NCI-H1092 (cell line): Measurements from ENCODE around the gene SEMA3C.

ENCODE experiments used
- DNase-seq: peaks from one replicate; lab custom pipeline; 2025; lab: John Stamatoyannopoulos, UW

Gene SEMA3C

DNA sequence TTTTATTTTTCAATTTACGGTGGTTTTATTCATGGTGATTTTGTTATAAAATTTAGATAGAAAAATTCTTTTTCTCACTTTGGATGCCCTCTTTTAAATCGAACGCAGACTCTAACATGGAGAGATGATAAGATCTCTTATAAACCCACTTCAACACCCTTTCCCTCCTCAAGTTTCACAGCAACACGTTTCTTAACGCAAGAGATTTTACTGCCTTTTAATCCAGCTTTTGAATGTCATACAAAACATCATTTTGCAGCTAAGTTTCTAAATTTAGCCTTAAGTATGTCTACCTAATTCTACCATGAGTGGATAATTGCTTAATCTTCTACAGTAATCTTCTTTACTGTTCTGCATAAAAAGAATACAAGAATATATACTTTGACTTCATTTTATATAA lies 70.0 kb downstream of the SEMA3C start:
- no peak for DNase-seq

DNA sequence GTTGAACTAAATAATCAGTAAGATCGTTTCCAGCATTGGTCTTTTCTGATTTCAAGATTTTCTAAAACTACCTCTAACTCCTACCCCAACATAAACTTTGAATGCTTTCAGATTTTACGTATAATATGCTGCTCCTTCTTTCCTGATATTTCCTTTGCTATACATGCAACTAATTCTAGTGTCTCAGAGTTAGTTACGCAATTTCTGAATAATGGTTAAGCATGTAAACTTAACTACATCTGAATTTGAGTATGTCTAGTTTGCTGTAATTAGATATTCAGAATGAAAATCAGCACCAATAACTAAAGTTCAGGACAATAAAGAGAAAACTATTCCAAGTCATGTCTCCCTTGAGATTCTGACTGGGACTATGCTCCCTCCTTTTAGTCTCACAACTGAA lies 71.0 kb downstream of the SEMA3C start:
- no peak for DNase-seq

DNA sequence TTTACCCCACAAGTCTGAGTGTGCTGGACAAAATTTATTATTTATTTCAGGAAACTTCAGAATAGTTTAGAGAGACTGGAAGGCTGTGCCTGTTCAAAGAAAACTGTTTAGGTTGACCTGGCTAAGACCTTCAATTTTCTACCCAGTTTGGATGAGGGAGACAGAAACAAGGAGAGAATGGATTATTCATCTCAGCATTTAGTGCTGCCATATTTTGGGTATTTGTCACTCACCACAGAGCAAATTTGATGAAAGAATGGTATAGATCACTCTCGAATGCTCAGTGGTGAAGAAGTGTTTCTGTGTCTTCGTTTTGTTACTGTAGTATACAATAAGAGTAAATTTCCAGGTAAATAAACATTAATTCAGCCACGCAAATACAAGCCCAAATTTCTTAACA lies 71.8 kb downstream of the SEMA3C start:
- DNase-seq = no peak

DNA sequence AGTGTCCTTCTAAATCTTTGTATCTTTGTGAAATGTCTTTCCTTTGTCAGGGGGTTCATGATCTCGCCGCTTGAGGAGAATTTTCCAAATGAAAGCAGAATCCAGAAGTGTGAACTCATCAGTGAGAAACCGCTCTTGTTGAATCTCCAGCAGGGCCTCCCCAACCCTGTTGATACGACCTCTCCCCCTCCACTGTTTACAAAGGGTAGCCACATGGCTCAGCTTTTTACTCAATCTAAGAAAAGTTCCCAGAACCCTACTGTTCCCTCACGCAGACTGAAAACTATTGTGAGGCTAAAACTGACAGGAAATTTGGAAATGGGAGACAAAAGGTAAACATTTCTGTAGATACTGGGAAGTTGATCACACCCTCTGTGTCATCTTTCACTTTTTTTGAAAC lies 73.9 kb downstream of the SEMA3C start:
- no peak for DNase-seq

DNA sequence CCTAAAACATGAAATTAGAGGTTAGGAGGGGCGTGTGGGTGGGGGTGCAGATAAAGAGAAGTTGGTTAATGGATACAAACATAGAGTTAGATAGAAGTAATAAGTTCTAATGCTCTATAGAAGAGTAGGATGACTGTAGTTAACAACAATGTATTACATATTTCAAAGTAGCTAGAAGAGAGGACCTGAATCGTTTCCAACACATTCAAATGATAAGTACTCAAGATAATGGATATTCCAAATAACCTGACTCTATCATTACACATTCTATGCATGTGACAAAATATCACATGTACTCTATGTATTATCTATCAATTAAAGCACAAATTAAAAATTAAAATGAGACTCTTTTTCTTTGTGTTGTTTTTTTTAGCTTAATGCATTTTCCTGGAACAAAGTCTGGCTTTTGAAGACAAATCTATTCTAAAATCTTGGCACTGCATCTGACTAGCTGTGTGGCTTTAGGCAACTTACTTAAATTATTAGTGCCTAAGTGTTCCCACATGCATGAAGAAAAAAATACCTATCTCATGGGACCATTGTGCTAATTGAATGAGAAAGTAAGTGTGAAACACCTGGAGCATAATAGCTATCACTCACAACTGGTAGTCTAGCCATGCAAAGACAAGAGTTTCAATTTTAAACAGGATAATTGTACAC lies 75.7 kb downstream of the SEMA3C start:
- DNase-seq = no peak

DNA sequence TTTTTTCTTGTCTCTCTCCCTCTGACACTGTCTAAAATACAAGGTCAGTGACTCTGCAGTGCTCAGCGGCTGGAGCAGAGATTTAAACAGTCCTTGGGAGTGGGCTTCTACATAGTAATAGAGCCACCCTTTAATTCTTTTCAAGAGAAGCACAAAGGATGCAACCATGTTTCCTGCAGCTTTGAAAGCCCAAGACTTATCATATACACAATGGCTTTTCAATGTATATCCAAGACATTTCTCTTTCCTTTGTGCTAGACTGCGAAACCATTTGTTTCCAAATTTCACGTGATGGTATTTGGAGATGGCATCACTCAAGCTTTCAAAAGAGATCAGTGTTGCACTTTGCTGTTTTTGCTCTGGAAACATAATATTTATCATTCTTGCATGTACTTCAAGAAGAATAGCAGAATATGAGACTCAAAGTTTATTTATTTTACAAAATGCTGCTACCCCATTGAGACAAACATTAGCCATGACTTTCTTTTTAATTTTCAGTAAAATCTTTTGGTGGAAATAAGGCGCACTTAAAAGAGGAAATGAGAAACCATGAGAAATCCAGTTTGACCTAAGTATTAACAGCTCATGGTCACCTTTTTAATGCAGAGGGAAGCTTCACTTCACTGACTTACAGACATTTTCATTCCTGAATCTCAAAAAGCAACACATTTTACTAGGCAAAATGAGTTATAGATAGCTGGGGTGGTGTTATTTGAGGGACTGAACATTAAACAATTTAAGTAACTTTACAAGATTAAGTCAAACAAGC lies 76.6 kb downstream of the SEMA3C start:
- no peak for DNase-seq

DNA sequence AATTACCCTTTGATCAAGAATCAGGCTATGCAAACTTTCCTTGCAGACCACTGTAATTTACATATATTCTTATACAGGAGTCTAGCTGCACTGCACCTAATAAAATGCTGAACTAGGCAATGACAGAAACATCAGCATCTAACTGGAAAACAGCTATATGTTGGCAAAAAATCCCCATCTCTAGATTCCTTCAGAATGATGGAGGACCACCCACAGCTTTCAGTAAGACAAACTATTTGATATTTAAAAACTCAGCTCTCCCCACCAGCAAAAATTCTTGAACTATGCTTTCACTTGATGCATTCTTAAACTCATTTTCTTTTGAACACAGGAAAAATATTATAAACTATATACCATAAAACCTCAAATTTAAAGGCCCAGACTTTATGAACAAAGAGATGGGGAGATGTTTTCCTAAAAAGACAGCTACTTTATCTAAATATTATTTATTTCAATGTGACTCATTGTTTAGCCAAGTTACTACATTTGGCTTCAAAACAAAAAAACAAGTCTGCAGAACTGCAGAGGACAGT lies 77.4 kb downstream of the SEMA3C start:
- no peak for DNase-seq

DNA sequence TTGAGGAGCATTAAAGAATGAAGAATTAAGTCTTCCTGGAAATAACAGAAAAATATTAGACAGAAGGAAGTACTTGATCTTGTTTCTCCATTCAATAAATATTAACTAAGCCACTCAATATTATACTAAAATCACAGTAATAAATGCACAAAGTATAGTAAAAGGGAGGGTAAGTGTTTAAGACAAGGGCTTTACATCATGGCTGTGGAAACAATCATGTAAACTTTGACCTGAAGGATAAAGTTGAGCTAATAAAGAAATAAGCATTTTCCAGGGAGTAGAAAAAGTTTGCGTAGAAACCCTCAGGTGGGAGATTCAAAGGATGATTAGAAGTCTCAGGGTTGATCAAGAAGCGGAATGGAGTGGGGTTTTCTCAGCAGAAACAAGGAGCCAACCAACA lies 78.2 kb downstream of the SEMA3C start:
- no peak for DNase-seq

DNA sequence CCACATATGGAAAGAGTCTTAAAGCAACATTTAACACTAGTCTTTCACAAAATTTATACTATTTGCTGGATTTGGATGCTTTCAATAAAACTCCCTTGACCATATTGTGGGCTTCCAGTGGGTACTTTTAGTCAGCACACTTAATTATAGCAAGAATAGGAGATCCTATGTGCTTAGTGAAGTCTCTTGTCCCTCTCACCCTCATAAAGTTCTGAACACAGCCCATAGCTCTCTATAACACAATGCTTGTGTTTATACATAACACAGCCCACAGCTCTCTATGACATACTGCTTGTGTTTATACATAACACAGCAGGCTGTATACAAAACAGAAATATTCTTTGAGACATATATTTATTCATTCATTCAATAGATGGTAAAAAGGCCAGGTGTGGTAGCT lies 79.0 kb downstream of the SEMA3C start:
- no peak for DNase-seq

DNA sequence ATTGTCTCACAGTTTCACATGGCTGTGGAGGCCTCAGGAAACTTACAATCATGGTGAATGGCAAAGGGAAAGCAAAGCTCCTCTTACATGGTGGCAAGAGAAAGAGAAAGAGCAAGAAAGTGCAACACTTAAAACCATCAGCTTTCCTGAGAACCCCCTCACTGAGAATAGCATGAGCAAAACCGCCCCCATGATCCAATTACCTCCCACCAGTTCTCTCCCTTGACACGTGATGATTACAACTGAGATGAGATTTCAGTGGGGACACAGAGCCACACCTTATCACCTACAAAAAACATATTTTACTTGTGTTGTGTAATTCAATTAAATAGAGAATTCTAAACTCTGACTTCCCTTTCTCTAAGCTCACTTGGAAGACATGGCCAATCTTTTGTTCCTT lies 80.2 kb downstream of the SEMA3C start:
- DNase-seq = no peak

DNA sequence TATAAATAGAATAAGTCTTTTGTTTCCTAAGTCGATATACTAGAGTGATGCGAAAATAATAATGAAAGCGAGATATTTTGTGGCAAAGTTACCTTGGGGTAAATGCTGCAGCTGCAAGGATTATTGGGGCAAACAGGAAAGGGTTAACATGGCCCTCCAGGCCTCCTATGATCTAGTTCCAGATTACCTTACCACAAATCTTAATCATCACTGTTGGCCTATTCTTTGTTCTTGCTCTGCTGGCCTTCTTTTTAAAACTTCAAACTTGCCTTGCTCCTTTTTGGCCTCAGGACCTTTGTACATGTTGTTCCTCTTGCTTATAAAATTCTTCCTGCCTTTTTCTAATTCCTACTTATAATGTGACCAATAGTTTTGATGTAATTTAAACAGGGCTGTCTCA lies 81.5 kb downstream of the SEMA3C start:
- no peak for DNase-seq

DNA sequence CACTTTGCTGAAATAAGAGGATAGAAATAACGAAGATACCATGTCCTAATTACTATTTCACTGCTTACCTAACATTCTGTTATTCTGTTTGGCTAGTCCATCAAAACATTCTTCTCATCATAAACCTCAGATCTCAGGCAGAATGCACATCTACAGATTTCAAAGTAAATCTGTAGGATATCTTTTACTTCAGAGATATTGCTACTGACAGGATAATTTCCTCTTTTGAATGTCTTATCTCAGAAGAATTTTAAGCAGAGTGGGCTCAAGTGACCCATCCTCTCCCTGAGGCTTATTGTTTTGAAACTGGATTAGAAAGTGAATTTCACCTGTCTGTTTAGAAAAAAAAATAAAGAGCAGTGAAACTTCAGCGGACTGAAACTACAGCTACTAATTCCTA lies 83.6 kb downstream of the SEMA3C start:
- no peak for DNase-seq

DNA sequence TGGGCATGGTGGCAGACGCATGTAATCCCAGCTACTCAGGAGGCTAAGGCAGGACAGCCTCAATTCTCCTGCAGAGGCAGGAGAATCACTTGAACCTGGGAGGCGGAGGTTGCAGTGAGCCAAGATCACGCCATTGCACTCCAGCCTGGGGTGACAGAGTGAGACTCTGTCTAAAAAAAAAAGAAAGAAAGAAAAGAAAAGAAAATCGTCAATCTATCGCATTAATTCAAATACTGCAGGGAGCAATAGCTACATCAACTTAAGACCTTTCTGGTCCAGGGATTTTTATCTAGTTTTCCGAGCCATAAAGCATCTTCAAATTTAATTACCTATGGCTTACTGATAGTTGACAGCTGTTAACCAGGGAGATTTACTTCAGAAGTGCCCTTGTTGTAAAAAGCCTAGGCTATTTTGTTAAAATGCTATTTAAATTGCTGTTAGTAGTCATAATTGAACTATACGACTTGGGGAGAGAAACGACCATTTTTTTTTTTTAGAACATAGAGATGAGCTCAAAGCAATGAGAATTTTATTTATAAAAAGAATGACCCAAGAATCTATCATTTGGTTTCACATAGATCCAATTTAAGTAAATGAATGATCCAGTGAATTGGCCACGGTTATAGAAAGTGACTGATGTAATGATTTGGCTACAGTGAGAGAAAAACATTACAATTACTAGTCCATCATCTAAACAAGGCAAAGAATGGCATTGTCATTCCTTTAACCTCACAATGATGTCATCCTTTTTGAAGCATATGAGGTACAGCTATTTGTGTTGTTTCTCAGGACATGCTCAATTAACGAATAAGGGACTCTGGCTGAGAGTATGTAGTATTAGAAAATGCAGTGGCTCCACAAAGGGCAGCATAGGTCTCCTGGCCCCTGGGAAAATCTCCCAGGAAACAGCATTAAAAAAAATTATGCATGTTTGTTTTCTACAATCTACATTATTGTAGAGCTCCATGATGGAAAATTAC lies 85.3 kb downstream of the SEMA3C start:
- DNase-seq = no peak

DNA sequence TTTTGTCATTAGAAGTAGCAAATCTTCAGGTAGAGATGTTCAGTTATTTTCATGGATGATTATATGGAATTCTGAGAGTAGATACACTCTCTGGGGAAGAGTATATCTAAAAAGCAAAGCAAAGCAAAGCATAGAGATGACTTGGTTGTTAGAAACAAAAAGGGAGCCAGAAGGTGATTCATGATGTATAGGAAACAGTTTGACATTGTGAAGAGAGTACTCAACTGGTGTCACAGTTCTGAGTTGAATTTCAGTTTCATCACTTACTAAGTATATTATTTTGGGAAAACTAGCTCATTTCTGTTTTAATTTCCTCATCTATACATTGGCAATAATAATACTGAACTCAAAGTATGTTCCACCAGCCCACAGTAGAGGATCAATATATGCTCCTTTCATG lies 86.8 kb downstream of the SEMA3C start:
- DNase-seq = no peak

DNA sequence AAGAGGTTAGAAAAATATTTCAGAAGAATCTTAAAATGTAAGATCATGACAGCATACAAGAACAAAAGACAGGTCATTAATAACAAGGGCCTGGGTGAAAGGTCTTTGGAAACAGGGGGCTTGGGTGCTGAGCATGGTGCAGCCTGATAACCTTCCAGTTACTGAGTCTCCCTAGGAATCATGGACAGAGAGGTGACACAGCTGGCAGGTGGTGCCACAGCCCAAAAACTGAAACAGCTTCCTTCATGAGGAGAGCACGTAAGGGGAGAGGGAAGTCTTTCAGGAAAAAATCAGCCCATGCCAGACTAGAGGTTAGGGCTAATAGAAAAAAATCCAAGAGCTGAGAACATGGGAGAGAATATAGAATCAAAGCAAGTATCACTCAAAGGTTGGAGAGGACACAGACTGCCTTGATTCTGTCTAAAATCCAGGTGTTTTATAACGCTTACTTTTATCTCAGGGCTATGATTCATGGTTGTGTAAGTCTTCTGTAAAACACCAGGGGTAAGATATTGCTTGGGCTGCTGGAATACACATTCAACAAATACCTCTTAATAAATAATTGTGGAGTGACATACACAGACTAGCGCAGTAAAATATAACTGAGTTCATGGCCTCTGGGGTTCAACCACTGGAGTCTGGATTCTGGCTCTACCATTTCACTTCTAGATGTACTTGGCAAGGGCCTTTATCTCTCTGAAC lies 88.1 kb downstream of the SEMA3C start:
- DNase-seq = no peak

DNA sequence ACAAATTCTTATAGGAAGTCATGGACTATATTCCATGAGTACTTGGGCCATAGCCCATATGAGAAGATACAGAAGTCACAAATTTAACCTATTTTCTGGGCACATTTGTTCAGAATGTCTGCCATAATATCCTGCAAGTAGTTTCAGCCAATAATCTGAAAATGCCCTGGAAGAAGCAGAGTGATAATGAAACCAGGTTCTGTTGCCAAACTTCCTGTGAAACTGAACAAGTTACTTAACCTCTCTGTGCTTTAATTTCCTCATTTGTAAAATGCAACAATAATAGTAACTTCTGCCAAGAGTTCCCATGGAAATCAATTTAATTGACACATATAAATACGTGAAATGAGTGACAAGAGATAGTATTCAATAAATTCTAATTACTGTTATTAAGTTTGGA lies 88.8 kb downstream of the SEMA3C start:
- DNase-seq = no peak

DNA sequence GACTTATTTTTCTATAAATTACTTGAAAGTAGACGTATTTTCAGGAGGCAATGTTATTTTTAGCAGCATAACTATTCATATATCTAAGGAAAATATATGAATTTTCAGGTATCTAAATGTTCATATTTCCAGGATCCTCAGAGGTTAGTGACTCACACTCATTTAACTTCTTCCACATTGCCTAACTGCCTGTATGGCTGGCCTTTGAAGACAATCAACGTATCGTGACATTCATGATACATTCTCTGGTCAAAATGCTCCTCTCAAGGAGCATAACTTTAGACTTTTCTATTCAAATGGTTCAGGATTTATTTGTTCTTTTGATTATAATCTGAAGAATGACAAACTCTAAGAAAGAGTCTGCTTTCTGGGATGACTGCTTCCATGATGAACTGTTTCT lies 89.3 kb downstream of the SEMA3C start:
- DNase-seq = no peak

DNA sequence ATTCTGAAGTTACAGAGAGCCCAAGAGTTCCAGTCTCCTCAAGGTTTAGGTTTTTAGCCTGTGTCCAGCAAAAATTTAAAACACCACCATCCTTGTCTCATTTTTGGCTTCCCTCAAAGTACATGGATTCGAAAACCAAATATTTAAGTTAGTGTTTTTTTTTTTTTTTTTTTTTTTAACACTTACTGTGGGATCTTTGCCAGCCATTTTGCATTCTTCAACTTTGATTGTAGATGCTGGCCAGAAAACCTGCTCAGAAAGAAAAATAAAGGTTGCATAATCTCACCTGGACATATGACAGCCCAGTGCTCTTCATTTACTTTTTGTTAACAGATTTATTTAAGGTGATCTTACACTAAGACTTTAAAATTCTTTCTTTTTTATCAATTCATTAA lies 91.6 kb downstream of the SEMA3C start:
- DNase-seq = no peak

DNA sequence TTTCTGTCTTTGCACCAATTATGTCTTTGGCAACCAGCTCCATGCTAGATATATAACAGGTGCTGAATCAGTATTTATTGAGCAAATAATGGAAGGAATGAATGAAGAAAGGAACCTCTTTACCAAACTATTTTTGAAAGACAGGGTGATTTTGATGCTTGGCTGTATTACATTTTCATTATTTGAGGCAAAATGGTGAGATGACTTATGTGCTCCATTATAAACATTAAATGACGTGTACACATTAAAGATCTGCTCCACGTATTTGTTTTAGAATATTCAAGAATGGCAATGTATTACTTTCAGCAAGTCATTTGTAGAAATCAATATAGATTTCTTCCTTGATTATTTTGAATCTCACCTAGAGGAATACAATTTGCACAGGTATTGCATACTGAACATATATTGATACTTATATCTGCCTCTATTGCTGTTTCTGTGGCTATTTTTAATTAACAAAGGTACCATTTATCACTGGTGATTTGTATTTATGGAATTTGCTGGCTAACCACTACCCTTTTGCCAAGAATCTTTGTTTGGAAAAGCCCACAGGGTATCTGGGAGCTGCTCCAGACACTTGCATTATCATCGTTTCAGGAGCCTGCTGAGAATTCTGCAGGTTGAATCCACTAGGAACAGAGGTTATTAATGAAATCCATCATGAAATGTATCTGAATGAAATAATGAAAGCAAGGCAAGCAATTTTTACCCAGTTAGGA lies 92.2 kb downstream of the SEMA3C start:
- DNase-seq = no peak

DNA sequence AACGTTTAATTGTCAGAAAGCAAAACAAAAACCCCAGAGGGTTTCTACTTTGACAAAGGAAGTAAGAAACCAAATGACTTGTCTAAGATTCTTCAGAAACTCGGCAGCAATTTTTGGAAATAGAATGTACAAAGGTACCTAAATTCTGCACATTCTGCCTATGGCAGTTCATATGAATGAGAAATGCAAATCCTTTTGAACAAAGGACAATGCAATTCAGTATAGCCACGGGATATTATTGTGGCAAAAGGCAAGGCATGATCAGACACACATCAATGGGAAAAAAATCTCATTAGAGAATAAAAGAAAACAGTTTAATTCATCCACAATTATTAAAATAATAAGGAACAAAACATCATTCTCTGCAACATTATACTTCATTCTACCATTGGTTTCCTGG lies 93.4 kb downstream of the SEMA3C start:
- DNase-seq = no peak

DNA sequence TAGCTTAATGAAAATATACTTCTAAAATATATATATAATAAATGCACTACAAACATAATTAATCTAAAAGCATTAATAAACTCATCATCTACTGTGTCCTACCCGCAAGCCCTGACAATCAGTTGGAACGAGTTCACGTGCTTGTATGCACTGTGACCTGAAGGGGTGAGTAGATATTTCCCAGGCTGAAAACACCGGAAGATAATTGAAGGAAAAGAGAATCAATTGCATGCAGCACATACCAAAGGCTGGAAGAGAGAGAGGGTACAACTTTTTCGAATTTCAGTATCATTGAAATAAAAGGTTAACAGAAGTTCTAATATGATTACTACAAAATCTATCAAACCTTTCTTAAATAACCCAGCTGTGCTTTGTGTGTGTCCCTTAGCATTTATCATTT lies 94.6 kb downstream of the SEMA3C start:
- no peak for DNase-seq
